GM12801 (cell line): ENCODE data around the gene GRIK2.

Source experiments
- TF ChIP-seq, protein P1 (sequence below): IDR thresholded peaks from one replicate; pipeline ENCODE4 v1.5.1; 2011; ENCODE audit warnings: control low read depth; ENCODE audit not compliant: insufficient read length; ENCODE audit errors: extremely low read depth

The GRIK2 gene

DNA sequence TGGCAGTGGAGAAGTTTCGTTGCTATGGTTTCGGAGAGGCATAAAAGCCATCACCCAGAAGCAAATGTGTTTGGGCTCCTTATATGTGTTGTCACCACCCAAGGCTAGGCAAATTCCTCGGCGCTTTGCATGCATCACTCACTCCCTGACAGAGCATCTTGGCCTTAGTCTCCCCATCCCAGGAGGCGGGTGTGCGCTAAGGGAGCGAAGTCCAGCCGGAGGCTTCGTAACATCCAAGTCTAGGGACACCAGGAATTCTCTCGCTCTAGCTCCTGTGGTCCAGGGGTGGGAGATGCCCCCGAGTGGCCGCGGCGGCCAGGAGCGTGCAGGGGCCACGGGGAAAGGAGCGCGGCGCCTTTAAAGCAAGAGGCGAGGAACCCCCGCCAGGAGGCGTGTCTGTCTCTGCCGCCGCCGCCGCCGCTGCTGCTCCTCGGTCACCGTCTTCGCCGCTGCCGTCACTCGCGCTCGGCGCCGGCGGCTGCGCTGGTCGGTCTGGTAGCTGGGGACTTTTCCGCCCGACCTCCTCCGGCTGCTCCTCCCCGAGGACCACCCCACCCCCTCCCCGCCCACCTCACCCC lies at the start of gene GRIK2:
TSS of gene GRIK2 (plus strand) at position 458 of the 578 bp plus-strand sequence.
- TF ChIP-seq, protein P1, sequence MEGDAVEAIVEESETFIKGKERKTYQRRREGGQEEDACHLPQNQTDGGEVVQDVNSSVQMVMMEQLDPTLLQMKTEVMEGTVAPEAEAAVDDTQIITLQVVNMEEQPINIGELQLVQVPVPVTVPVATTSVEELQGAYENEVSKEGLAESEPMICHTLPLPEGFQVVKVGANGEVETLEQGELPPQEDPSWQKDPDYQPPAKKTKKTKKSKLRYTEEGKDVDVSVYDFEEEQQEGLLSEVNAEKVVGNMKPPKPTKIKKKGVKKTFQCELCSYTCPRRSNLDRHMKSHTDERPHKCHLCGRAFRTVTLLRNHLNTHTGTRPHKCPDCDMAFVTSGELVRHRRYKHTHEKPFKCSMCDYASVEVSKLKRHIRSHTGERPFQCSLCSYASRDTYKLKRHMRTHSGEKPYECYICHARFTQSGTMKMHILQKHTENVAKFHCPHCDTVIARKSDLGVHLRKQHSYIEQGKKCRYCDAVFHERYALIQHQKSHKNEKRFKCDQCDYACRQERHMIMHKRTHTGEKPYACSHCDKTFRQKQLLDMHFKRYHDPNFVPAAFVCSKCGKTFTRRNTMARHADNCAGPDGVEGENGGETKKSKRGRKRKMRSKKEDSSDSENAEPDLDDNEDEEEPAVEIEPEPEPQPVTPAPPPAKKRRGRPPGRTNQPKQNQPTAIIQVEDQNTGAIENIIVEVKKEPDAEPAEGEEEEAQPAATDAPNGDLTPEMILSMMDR = no peak

DNA sequence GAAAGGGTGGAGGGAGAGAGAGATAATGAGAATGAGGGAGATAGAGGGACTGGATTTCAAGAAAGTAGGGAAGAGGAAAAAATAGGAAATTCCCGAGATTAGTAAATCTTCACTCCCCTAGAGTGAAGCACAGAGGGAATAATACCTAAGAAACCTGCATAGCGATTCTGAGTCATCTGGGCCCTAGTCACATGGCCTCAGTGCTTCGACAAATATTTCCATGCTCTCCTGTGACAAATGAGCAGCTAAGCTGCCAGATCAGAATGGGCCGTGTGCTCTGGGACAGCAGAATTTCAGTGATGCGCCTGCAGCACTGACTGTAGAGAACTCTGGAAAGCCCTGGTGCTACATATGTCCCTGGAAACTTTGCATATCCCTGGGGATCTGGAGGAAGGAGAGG lies 48.6 kb upstream of the GRIK2 start:
- TF ChIP-seq, protein P1 = no peak

DNA sequence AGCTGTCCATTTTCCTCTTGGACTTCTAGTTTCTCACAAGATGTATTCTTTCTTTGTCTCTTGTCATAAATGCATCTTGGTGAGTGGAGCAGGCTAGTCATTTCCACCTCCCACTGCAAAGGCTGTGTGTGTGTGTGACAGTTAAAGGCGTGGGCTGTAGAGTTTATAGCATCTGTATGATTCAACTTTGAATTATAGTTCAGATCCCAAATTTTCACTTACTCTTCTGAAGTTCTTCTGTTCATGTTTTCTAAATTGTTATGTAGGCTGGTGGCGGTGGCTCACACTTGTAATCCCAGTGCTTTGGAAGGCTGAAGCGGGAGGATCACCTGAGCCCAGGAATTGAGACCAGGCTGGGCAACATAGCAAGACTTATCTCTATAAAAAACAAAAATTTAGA lies 44.7 kb upstream of the GRIK2 start:
- TF ChIP-seq, protein P1 = no peak

DNA sequence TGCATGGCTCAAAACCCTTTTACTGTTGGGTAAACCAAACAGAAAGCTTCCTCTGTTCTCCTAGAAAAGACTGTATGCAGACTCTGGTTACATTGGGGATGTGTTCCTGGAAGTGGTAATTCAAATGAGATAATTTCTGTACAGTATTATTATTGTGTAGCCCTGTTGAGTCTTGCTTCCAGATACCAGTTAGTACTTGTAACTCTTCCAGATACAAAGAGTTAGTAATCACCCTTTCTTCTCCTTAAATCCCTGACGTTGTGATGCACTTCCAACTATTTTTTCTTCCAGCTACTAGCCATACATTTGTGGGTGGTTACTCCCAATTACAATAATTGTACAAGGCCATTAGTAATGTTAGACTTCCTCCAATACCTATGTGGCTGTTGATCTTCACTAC lies 42.3 kb upstream of the GRIK2 start:
- TF ChIP-seq, protein P1 = no peak

DNA sequence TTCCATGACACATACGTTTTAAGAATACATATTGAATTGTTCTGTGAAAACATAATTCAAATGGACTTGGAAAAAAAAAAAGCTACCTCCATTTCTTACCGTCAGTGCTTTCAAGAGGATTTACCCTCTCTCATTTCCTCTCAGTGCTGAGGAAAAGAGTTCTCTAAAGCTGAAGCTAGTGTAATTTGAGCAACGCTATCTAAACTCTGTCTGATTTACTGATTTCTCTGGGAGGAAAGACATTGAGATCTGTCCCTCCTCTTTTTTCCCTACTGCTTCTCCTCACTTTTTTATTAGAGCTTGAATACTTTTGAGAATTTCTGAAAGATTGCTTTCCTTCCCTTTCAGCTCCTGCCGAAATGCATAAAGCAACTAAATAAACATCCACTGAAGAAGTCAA lies 41.2 kb upstream of the GRIK2 start:
- TF ChIP-seq, protein P1 = no peak

DNA sequence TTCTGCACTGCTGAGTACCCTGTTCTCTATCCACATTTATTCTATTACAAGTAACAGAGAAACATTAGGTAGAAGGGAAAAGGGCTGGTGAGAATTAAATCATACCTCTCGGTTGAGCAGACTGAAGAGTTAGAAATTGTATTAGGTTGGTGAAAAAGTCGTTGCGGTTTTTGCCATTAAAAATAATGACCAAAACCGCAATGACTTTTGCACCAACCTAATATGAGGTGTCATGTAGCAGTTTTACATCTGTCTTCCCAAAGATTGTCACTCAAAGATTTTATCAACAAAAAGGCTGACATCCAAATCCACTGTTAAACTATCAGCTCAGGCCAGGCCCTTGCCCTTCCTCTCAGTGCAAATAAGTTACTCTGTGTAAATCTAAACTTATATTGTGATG lies 28.3 kb upstream of the GRIK2 start:
- TF ChIP-seq, protein P1 = no peak

DNA sequence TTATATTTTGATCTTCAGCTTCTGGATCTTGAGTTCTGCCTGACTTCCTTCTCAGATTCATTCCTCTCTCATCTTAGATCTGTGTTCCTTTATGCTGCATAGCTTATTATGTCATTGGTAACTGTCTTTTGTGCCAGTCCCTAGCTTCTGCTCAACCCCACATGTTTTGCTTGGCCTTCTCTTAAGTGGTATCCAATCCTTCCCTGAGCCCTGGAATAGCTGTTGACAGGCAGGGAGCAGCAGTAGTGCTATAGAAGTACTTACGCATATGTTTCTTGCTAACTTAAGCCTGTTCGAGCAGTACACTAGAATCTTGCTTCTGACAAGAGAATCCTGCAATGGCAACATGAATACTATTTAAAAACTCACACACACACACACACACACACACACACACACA lies 13.6 kb upstream of the GRIK2 start:
- TF ChIP-seq, protein P1 = no peak
